ENCODE results near the gene STK32C.

STK32C gene

GRCh38 chr10:132227851-132228390 is 79.8 kb downstream of the STK32C start:
- DNase-seq (ENCODE audit: low read depth) = no peak
- TF ChIP-seq, protein P1, sequence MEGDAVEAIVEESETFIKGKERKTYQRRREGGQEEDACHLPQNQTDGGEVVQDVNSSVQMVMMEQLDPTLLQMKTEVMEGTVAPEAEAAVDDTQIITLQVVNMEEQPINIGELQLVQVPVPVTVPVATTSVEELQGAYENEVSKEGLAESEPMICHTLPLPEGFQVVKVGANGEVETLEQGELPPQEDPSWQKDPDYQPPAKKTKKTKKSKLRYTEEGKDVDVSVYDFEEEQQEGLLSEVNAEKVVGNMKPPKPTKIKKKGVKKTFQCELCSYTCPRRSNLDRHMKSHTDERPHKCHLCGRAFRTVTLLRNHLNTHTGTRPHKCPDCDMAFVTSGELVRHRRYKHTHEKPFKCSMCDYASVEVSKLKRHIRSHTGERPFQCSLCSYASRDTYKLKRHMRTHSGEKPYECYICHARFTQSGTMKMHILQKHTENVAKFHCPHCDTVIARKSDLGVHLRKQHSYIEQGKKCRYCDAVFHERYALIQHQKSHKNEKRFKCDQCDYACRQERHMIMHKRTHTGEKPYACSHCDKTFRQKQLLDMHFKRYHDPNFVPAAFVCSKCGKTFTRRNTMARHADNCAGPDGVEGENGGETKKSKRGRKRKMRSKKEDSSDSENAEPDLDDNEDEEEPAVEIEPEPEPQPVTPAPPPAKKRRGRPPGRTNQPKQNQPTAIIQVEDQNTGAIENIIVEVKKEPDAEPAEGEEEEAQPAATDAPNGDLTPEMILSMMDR (conservative IDR thresholded peaks at IDR 0.05; ENCODE audit: low read depth, low read length) = no peak
- no peak overlapping the region for H3K4me3 ChIP-seq (ENCODE audit: low read length)

- no peak overlapping the region for H3K4me3 ChIP-seq (ENCODE audit: low read length)
- DNase-seq (ENCODE audit: low read depth) = no peak
- TF ChIP-seq, protein P1 (conservative IDR thresholded peaks at IDR 0.05; ENCODE audit: low read depth, low read length) = no peak
These were observed 81.0 kb downstream of the STK32C start for GRCh38 chr10:132226586-132227405.

DNA sequence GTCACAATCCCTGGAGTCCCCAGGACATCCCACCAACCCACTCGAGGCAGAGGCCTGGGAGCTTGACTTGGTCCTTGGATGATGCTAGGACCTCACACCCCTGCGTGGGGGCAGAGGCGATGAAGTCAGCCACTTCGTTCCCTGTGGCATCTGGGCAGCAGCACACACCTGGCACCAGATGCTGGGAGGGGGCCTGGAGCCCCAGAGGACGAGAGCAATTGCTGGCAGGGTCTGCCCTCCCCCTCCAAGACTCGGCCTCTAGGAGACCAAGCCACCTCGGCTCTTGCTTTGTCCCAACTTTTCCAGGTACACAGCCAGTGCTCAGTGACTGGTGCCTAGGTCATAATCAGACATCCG is 81.9 kb downstream of the STK32C start:
- TF ChIP-seq, protein P1 (conservative IDR thresholded peaks at IDR 0.05; ENCODE audit: low read depth, low read length) = no peak
- no peak for DNase-seq (ENCODE audit: low read depth)
- H3K4me3 ChIP-seq (ENCODE audit: low read length) = no peak overlapping the region

GRCh38 chr10:132225073-132225848 is 82.5 kb downstream of the STK32C start:
- no peak for DNase-seq (ENCODE audit: low read depth)
- TF ChIP-seq, protein P1 (conservative IDR thresholded peaks at IDR 0.05; ENCODE audit: low read depth, low read length) = no peak
- H3K4me3 ChIP-seq (ENCODE audit: low read length) = no peak overlapping the region

- no peak for DNase-seq (ENCODE audit: low read depth)
- no peak overlapping the region for H3K4me3 ChIP-seq (ENCODE audit: low read length)
- TF ChIP-seq, protein P1 (conservative IDR thresholded peaks at IDR 0.05; ENCODE audit: low read depth, low read length) = no peak
These were observed 83.2 kb downstream of the STK32C start for GRCh38 chr10:132224343-132225072.

DNA sequence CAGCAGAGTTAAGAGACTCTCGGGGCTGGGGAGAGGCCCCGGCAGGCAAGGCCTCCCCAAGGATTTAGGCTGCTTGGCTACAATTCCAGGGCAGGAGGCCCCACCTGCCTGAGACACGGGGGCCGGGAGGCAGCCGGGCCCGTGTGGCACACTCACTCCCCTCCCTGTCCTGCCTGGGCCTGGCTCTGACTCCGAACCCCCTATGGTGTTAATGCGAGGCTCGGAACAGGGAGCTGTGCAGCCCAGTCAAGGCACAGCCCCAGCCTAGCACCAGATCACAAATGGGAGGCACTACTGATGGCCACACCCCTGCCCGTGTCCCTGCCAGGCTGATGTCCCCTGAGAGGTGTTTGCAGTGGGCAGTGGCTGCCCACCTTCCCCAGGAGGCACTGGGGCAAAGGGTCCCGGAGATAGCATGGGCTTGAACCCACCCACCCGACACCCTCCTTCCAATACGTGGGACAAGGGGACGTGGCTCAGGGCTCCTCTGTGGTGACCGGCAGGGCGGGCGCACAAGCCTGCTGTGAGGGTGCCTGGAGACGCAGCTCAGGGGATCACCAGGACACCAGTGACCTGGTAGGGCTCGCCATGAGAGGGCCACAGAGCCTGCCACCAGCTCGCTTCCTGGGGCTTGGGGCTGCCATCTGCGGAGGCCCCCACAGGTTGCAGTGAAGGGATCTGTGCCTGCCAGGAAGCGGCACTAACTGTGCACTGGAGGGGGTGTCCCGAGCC is 84.0 kb downstream of the STK32C start:
- no peak overlapping the region for H3K4me3 ChIP-seq (ENCODE audit: low read length)
- DNase-seq (ENCODE audit: low read depth) = no peak
- TF ChIP-seq, protein P1 (conservative IDR thresholded peaks at IDR 0.05; ENCODE audit: low read depth, low read length) = no peak

Data from retinal pigment epithelial cell (primary cell).